Measurements from ENCODE around the gene DUSP21.
"Not testable (repeated sequence)": the region's sequence is repeated elsewhere in the genome, so short reads cannot be mapped to it uniquely, and the experiment has no call there.

Gene DUSP21

GRCh38 chrX:44876086-44876485 lies 32.3 kb downstream of the DUSP21 start:
- DNase-seq (ENCODE audit: low read depth), result no peak

- DNase-seq (ENCODE audit: low read depth), result no peak
Measured at GRCh38 chrX:44876767-44877166, 32.9 kb downstream of the DUSP21 start.

- DNase-seq (ENCODE audit: low read depth), result no peak
Measured at GRCh38 chrX:44878780-44879179, 35.0 kb downstream of the DUSP21 start.

GRCh38 chrX:44881549-44881948 lies 37.7 kb downstream of the DUSP21 start:
- no peak for DNase-seq (ENCODE audit: low read depth)

GRCh38 chrX:44882635-44883034 lies 38.8 kb downstream of the DUSP21 start:
- no peak for DNase-seq (ENCODE audit: low read depth)

- DNase-seq (ENCODE audit: low read depth), result no peak
Measured at GRCh38 chrX:44884944-44885343, 41.1 kb downstream of the DUSP21 start.

GRCh38 chrX:44889824-44890223 lies 46.0 kb downstream of the DUSP21 start:
- DNase-seq (ENCODE audit: low read depth), result no peak

GRCh38 chrX:44890247-44890646 lies 46.4 kb downstream of the DUSP21 start:
- no peak for DNase-seq (ENCODE audit: low read depth)

- DNase-seq (ENCODE audit: low read depth), result not testable (repeated sequence)
Measured at GRCh38 chrX:44890687-44891086, 46.9 kb downstream of the DUSP21 start.

GRCh38 chrX:44891642-44892041 lies 47.8 kb downstream of the DUSP21 start:
- no peak for DNase-seq (ENCODE audit: low read depth)

All from stimulated activated CD8-positive, alpha-beta memory T cell treated with anti-CD3 and anti-CD28 coated beads, Interleukin-12 subunit alpha, Interleukin-12 subunit beta, amount 100 ng/mL, for 4 hours (primary cell).